Smooth muscle cell (in vitro differentiated cells): ENCODE measurements around the gene FAM13A. TPM values are rescaled to one million over a fixed set of nuclear protein-coding genes. Genes with fewer than 3 reads are reported as not detected.

ENCODE experiments used
- DNase-seq: peaks from one replicate; lab custom pipeline; 2025; ENCODE audit not compliant: unreplicated experiment; lab: John Stamatoyannopoulos, UW
- H2AFZ ChIP-seq: fragments of 200-600 bp; sonication (generic); 2 replicates; pipeline ENCODE4 v1.6.0; 2016; ENCODE audit warnings: antibody characterized with exemption, low read depth, mild to moderate bottlenecking
- H3F3A ChIP-seq: fragments of 200-600 bp; sonication (generic); 2 replicates; pipeline ENCODE4 v1.6.0; 2017; ENCODE audit warnings: antibody characterized with exemption, low read depth
- H3K27ac ChIP-seq: fragments of 200-600 bp; sonication (generic); 2 replicates; pipeline ENCODE4 v1.5.1; 2016; ENCODE audit warnings: low read depth, mild to moderate bottlenecking
- H3K27me3 ChIP-seq: fragments of 200-600 bp; sonication (generic); 2 replicates; pipeline ENCODE4 v1.6.1; 2016; ENCODE audit warnings: low read depth, mild to moderate bottlenecking
- H3K36me3 ChIP-seq: fragments of 200-600 bp; sonication (generic); 2 replicates; pipeline ENCODE4 v1.5.1; 2016; ENCODE audit warnings: low read depth
- H3K4me1 ChIP-seq: fragments of 200-600 bp; sonication (generic); 2 replicates; pipeline ENCODE4 v1.5.1; 2016; ENCODE audit warnings: low read depth
- H3K4me2 ChIP-seq: fragments of 200-600 bp; sonication (generic); 2 replicates; pipeline ENCODE4 v1.6.0; 2016; ENCODE audit warnings: mild to moderate bottlenecking
- H3K4me3 ChIP-seq: fragments of 200-600 bp; sonication (generic); 2 replicates; pipeline ENCODE4 v1.5.1; 2016; ENCODE audit warnings: mild to moderate bottlenecking
- H3K79me2 ChIP-seq: fragments of 200-600 bp; sonication (generic); 2 replicates; pipeline ENCODE4 v1.6.0; 2016; ENCODE audit warnings: low read depth, mild to moderate bottlenecking
- H3K9ac ChIP-seq: fragments of 200-600 bp; sonication (generic); 2 replicates; pipeline ENCODE4 v1.6.0; 2016; ENCODE audit warnings: low read depth
- H3K9me3 ChIP-seq: fragments of 200-600 bp; sonication (generic); replicated peaks from 2 replicates; pipeline ENCODE4 v1.5.1; 2016; ENCODE audit warnings: low read depth
- H4K20me1 ChIP-seq: fragments of 200-600 bp; sonication (generic); 2 replicates; pipeline ENCODE4 v1.6.0; 2016; ENCODE audit warnings: low read depth
- CTCF ChIP-seq: fragments of 200-600 bp; sonication (generic); IDR thresholded peaks from 2 replicates; pipeline ENCODE4 v1.5.1; 2017; ENCODE audit warnings: borderline replicate concordance, mild to moderate bottlenecking, antibody characterized with exemption; ENCODE audit not compliant: insufficient read depth, poor library complexity, severe bottlenecking
- WGBS: methylation state at CpG from one replicate; pipeline ENCODE4 v1.1.7; 2016; ENCODE audit warnings: low lambda C conversion rate; 5-methylcytosine and 5-hydroxymethylcytosine counted together
- polyA plus RNA-seq: library from polyadenylated mRNA; unstranded; fragments of >200 nt; fragmentation: Nextera tagmentation; extraction: Ambion mirVana; gene quantifications from 2 replicates; pipeline ENCODE4 v1.2.1, GENCODE V29; 2016
- total RNA-seq: library from RNA; depleted of rRNA; stranded (reverse); fragments of >200 nt; gene quantifications from 2 replicates; pipeline ENCODE4 v1.2.3, GENCODE V29; 2014

FAM13A gene
- total and polyA plus RNA-seq, 2 experiments from 2014 or later = 14.6 to 39.9 TPM

- H3K4me1 ChIP-seq = peaks cover 16% of the 10 kb centered on the region
- no peak for DNase-seq
- no peaks in the 10 kb centered on the region for H3F3A ChIP-seq
- no peak overlapping the region for H3K4me2 ChIP-seq
- no peak overlapping the region for H3K4me3 ChIP-seq
- H4K20me1 ChIP-seq = peaks cover 6% of the 10 kb centered on the region
- WGBS = 85% methylated on average over 7 of the region's 7 CpGs
- no peak overlapping the region for H3K9ac ChIP-seq
- H3K36me3 ChIP-seq = peaks cover 11% of the 10 kb centered on the region
- no peaks in the 10 kb centered on the region for H3K27me3 ChIP-seq
- H2AFZ ChIP-seq = no peak overlapping the region
- H3K79me2 ChIP-seq = no peaks in the 10 kb centered on the region
- H3K9me3 ChIP-seq = no peaks in the 10 kb centered on the region
- no peak overlapping the region for H3K27ac ChIP-seq
- no peak for TF ChIP-seq CTCF
These were observed 303.1 kb downstream of the FAM13A start for GRCh38 chr4:88753658-88754571.

- WGBS = 61% methylated on average over 2 of the region's 2 CpGs
- Histone ChIP-seq H3K4me2 (no peak overlapping the region), H3K9me3 (no peaks in the 10 kb centered on the region), H3K4me3 (no peak overlapping the region), H3K27me3 (no peaks in the 10 kb centered on the region), H3K9ac (no peak overlapping the region), H2AFZ (no peak overlapping the region), H3K79me2 (no peaks in the 10 kb centered on the region), H3F3A (no peaks in the 10 kb centered on the region), H3K4me1 (peaks cover 8% of the 10 kb centered on the region), H3K36me3 (peaks cover 13% of the 10 kb centered on the region), H3K27ac (no peak overlapping the region), H4K20me1 (peaks cover 6% of the 10 kb centered on the region)
- DNase-seq = no peak
- no peak for TF ChIP-seq CTCF
These were observed 304.2 kb downstream of the FAM13A start for GRCh38 chr4:88752754-88753153.

GRCh38 chr4:88752076-88752463, 304.9 kb downstream of the FAM13A start:
- no peaks in the 10 kb centered on the region for H3K27me3 ChIP-seq
- H3K36me3 ChIP-seq = peaks cover 13% of the 10 kb centered on the region
- no peaks in the 10 kb centered on the region for H3K9me3 ChIP-seq
- H3K4me2 ChIP-seq = no peak overlapping the region
- H3F3A ChIP-seq = no peaks in the 10 kb centered on the region
- H4K20me1 ChIP-seq = peaks cover 6% of the 10 kb centered on the region
- 97% methylated on average over 4 of the region's 4 CpGs for WGBS
- no peak for DNase-seq
- H3K79me2 ChIP-seq = no peaks in the 10 kb centered on the region
- no peak overlapping the region for H3K9ac ChIP-seq
- no peak overlapping the region for H3K4me3 ChIP-seq
- TF ChIP-seq CTCF = no peak
- H3K27ac ChIP-seq = no peak overlapping the region
- H3K4me1 ChIP-seq = peaks cover under 1% of the 10 kb centered on the region
- no peak overlapping the region for H2AFZ ChIP-seq
